GM10248 (cell line): Measurements from ENCODE around the gene SUOX.

Experiments used
- CTCF ChIA-PET: fragments of 300-600 bp; sonication (Branson Sonifier 250); formaldehyde crosslinking; extraction: SDS; loops from one replicate; lab custom pipeline; 2021; ENCODE audit warnings: antibody characterized with exemption; lab: Yijun Ruan, JAX
- POLR2A ChIA-PET: fragments of 350-650 bp; sonication (Branson Sonifier 250); formaldehyde crosslinking; extraction: SDS; loops from one replicate; lab custom pipeline; 2020; ENCODE audit warnings: antibody characterized with exemption; lab: Yijun Ruan, JAX
- DNase-seq: peaks from one replicate; pipeline ENCODE4 v3.0.0; 2012; ENCODE audit errors: extremely low spot score
- CTCF ChIP-seq: IDR thresholded peaks from 2 replicates; pipeline ENCODE4 v1.5.1; 2012; ENCODE audit warnings: mild to moderate bottlenecking, low read depth; ENCODE audit errors: extremely low read depth, missing control alignments, control extremely low read depth

The SUOX gene

DNA sequence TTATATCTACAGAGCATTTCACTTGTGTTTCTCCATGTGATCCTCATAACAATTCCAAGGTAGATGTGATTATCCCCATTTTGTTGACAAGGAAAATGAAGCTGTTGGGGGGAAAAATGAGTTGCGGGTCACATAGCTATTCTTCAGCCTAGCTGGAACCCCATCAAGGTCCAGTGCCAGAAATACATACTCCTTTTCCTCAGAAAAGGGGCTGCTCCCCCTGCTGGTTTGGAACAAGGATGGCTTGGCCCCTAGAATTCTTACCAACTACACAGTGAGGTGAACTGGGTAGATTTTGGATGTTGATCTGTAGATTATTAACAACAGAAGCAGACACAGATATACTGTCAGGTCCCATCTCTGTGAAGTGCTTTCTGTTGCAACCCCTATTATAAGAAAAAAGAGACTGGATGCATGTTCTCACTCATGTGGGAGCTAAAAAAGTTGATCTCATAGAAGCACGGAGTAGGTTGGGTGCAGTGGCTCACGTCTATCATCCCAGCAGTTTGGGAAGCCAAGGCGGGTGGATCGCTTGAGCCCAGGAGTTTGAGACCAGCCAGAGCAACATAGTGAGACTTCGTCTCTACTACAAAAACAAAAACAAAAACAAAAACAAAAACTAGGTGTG is 32.7 kb downstream of the SUOX start:
- TF ChIP-seq CTCF: peak; percentile 68
- DNase-seq: peak; percentile 64
- POLR2A ChIA-PET: no interaction called here
- CTCF ChIA-PET: interaction anchor here (0.7 to 3.3 kb wide), 29 partner anchors 9 to 324 kb away, joined by 3 to 36 read pairs (median 5); partner anchors contain the start of genes BLOC1S1, IKZF4, ORMDL2 and PYM1

DNA sequence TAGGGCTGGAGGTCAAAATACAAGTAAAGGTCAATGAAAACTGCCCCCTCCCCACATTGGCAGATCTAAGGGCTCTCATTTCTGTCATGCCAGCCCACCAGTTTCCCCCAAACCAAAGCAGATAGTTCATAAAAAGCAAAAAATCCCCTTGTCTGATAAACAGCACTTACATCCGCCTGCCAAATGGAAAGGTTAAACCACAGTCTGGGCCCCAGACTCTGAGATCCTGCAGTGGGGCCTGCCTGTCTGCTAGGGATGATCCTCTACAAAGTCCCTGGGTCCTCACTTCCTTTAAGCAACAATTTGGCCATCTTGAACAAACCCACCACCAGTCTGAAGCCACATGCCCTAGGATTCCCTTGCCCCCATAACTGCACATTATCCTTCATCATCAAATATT is 34.9 kb downstream of the SUOX start:
- ChIA-PET CTCF (interaction anchor here (0.7 to 1.8 kb wide), 3 partner anchors 9 to 293 kb away, joined by 3 to 6 read pairs (median 3); no protein-coding TSS in a partner anchor), POLR2A (no interaction called here)
- DNase-seq: no peak
- no peak for TF ChIP-seq CTCF

DNA sequence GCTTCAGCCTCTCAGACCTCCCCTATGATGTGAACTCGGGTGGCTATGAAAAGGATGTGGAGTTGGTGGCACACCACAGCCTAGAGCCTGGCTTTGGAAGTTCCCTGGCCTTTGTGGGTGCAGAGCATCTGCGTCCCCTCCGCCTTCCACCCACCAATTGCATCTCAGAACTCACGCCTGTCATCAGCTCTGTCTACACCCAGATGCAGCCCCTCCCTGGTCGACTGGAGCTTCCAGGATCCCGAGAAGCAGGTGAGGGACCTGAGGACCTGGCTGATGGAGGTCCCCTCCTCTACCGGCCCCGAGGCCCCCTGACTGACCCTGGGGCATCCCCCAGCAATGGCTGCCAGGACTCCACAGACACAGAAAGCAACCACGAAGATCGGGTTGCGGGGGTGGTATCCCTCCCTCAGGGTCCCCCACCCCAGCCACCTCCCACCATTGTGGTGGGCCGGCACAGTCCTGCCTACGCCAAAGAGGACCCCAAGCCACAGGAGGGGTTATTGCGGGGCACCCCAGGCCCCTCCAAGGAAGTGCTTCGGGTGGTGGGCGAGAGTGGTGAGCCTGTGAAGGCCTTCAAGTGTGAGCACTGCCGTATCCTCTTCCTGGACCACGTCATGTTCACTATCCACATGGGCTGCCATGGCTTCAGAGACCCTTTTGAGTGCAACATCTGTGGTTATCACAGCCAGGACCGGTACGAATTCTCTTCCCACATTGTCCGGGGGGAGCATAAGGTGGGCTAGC is 37.7 kb downstream of the SUOX start:
- no peak for TF ChIP-seq CTCF
- DNase-seq: no peak
- ChIA-PET CTCF (interaction anchor here (1.5 to 2.0 kb wide), 2 partner anchors 31 to 297 kb away, joined by 4 to 7 read pairs; no protein-coding TSS in a partner anchor), POLR2A (no interaction called here)

DNA sequence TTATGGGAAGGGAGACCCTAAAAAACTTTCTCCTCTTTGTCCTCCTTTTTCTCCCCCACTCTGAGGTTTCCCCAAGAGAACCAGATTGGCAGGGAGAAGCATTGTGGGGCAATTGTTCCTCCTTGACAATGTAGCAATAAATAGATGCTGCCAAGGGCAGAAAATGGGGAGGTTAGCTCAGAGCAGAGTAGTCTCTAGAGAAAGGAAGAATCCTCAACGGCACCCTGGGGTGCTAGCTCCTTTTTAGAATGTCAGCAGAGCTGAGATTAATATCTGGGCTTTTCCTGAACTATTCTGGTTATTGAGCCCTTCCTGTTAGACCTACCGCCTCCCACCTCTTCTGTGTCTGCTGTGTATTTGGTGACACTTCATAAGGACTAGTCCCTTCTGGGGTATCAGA is 40.1 kb downstream of the SUOX start:
- POLR2A ChIA-PET: interaction anchor here (0.6 kb wide), 1 partner anchor 321 kb away, joined by 3 read pairs; the partner anchor contains the start of gene BLOC1S1
- TF ChIP-seq CTCF: no peak
- CTCF ChIA-PET: interaction anchor here (1.4 to 2.2 kb wide), 3 partner anchors 7 to 41 kb away, joined by 6 to 7 read pairs (median 7); partner anchors contain the start of gene SUOX
- DNase-seq: no peak

DNA sequence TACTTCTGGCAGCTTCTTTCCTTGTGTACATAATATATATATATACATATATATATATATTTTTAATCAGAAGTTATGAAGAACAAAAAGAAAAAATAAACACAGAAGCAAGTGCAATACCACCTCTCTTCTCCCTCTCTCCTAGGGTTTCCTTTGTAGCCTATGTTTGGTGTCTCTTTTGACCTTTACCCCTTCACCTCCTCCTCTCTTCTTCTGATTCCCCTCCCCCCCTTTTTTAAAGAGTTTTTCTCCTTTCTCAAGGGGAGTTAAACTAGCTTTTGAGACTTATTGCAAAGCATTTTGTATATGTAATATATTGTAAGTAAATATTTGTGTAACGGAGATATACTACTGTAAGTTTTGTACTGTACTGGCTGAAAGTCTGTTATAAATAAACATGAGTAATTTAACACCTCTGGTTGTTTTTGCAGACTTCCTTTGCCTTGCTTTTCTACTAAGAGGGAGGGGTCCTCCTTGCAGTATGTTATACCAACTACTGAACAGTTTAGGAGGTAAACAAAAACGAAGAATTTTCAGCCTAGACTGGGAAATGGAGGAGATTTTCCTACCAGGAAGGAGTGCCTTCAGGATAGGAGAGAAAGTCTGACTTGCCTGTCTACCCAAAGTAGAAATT is 41.1 kb downstream of the SUOX start:
- TF ChIP-seq CTCF: no peak
- ChIA-PET CTCF (interaction anchor here (0.6 to 3.8 kb wide), 5 partner anchors 8 to 299 kb away, joined by 3 to 31 read pairs (median 7); partner anchors contain the start of gene SUOX), POLR2A (no interaction called here)
- no peak for DNase-seq

- POLR2A ChIA-PET: interaction anchor here (0.7 kb wide), 1 partner anchor 310 kb away, joined by 5 read pairs; no protein-coding TSS in a partner anchor
Measured at GRCh38 chr12:56040151-56040550, 43.1 kb downstream of the SUOX start.

More at GRCh38 chr12:56040151-56040550, 43.1 kb downstream of the SUOX start:
- CTCF ChIA-PET: interaction anchor here (1.0 to 3.8 kb wide), 13 partner anchors 7 to 384 kb away, joined by 3 to 31 read pairs (median 5); partner anchors contain the start of genes ERBB3, PA2G4 and SUOX
- no peak for DNase-seq
- no peak for TF ChIP-seq CTCF
